Kidney epithelial cell (primary cell): ENCODE data around the gene SEPHS1. TPM values are rescaled to one million over a fixed set of nuclear protein-coding genes. Genes with fewer than 3 reads are reported as not detected.

Experiments used
- DNase-seq: peaks from one replicate; pipeline ENCODE4 v3.0.0-alpha.2; 2010; ENCODE audit warnings: low read depth
- H3K27me3 ChIP-seq: 2 replicates; pipeline ENCODE4 v1.6.0; 2011; ENCODE audit warnings: low read length; ENCODE audit not compliant: control insufficient read depth, insufficient read depth
- H3K36me3 ChIP-seq: 2 replicates; pipeline ENCODE4 v1.5.1; 2011; ENCODE audit warnings: low read length; ENCODE audit not compliant: control insufficient read depth, insufficient read depth
- H3K4me3 ChIP-seq: 2 replicates; pipeline ENCODE4 v1.5.1; 2011; ENCODE audit warnings: low read depth, mild to moderate bottlenecking, control low read depth, low read length
- CTCF ChIP-seq: IDR thresholded peaks from 2 replicates; pipeline ENCODE4 v1.5.1; 2011; ENCODE audit warnings: mild to moderate bottlenecking, moderate library complexity, low read length, control low read depth, inconsistent platforms; ENCODE audit not compliant: insufficient read depth, poor library complexity, severe bottlenecking
- total RNA-seq: library from RNA; depleted of rRNA; stranded (reverse); fragments of >200 nt; gene quantifications from 2 replicates; pipeline ENCODE4 v1.2.3, GENCODE V29; 2015

Gene SEPHS1
- total RNA-seq, 1 donor from 2014 or later = 48.9 TPM

DNA sequence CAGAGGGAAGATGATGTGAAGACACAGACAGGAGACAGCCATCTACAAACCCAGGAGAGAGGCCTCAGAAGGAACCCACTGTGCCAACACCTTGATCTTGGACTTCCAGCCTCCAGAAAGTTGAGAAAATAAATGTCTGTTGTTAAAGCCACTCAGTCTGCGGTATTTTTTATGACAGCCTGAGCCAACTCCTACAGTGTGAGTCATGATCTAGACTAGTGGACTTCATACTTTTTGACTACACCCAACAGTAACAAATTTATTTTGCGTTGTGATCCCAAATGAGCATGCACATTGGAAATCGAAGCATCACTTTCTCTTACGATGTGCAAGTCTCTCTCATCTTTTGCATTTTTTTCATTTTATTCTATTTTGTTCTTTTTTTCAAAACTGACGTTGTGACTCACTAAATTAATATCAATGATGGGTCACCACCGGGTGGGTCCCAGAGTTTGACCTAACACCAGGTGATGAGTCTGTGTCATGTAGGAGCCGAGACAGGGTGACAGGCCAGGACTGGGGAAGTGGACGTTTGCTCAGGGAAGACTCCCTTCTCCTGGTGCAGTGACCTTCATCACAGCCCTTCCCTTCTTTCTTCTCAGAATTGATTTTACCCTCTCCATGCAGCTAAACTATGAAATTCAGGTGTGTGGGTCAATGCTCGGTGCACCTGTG lies 77.1 kb downstream of the SEPHS1 start:
- Histone ChIP-seq H3K27me3 (no peaks in the 10 kb centered on the region), H3K36me3 (no peaks in the 10 kb centered on the region), H3K4me3 (no peak overlapping the region)
- TF ChIP-seq CTCF = no peak
- no peak for DNase-seq

DNA sequence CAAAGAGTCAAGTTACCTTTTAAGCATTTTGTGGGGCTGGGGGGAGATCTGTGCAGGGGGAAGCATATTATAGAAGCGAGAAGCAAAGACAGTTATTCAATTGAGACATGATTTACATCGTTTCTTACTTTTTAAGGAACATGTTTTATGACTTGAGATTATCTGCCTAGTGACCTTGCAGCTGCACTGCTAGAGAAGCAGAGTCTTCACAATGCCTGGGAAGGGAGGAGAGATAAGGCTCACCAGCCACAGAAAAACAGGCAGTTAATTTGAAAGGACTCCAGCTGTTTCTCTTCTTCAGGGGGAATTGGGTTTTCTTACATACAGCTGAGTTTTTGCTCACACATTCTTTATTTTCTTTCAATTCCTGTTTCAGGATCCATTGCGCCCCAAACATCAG lies 79.3 kb downstream of the SEPHS1 start:
- TF ChIP-seq CTCF = no peak
- Histone ChIP-seq H3K4me3 (no peak overlapping the region), H3K36me3 (no peaks in the 10 kb centered on the region), H3K27me3 (no peaks in the 10 kb centered on the region)
- no peak for DNase-seq

DNA sequence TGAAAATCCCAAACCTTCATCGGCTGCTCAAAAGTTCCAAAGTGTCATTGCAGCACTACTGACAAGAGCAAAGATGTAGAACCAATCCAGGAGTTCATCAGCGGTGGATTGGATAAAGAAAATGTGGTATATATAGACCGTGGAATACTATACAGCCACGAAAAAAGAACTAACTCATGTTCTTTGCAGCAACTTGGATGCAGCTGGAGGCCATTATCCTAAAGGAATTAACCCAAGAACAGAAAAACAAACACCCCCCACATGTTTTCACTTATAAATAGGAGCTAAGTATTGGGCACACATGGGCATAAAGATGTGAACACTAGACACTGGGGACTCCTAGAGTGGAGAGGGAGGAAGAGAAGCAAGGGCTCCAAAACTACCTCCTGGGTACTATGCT lies 79.8 kb downstream of the SEPHS1 start:
- no peak for TF ChIP-seq CTCF
- DNase-seq = no peak
- no peaks in the 10 kb centered on the region for H3K36me3 ChIP-seq
- no peaks in the 10 kb centered on the region for H3K27me3 ChIP-seq
- H3K4me3 ChIP-seq = no peak overlapping the region

Other genes starting within 250 kb of the SEPHS1 start
- 108 and 114 TPM in 2 replicates for gene OPTN, start 248.1 kb downstream of the SEPHS1 start, total RNA-seq
- gene MCM10, start 186.7 kb downstream of the SEPHS1 start, total RNA-seq = 2.4 and 2.8 TPM in 2 replicates
- not detected in 2 replicates for gene UCMA, start 113.9 kb downstream of the SEPHS1 start, total RNA-seq
- 15.8 and 28.6 TPM in 2 replicates for gene PHYH, start 48.2 kb downstream of the SEPHS1 start, total RNA-seq
- 26.2 and 31.5 TPM in 2 replicates for gene BEND7, start 180.7 kb upstream of the SEPHS1 start, total RNA-seq
- 28.3 and 29.4 TPM in 2 replicates for gene PRPF18, start 238.7 kb upstream of the SEPHS1 start, total RNA-seq